H1 (cell line): ENCODE measurements around the gene PLEKHB1. TPM values are rescaled to one million over a fixed set of nuclear protein-coding genes. Genes with fewer than 3 reads are reported as not detected.

Experiments
- CTCF ChIA-PET: fragments of 300-600 bp; sonication (Branson Sonifier 250); formaldehyde crosslinking; loops from one replicate; lab custom pipeline; 2021; ENCODE audit not compliant: partially characterized antibody; lab: Charles Lee
- POLR2A ChIA-PET: fragments of 300-600 bp; sonication (Branson Sonifier 250); formaldehyde crosslinking; loops from one replicate; lab custom pipeline; 2021; ENCODE audit warnings: inconsistent platforms; ENCODE audit not compliant: partially characterized antibody; lab: Charles Lee
- DNase-seq, 2 experiments: peaks; one replicate each; pipeline versions ENCODE4 v3.0.0 to v3.0.0-alpha.2; 2010 to 2022; ENCODE audit warnings: low spot score in 2 of 2, low read depth in 1 of 2, mixed read lengths in 1 of 2
- FAIRE-seq: peaks from 2 replicates; lab custom pipeline; 2011; peaks lifted over from hg19 to GRCh38; lab: Jason Lieb, UNC
- H2AFZ ChIP-seq: 2 replicates; pipeline ENCODE4 v1.8.1; 2012; ENCODE audit warnings: low read length, inconsistent platforms
- H2AK5ac ChIP-seq: 2 replicates; pipeline ENCODE4 v1.6.1; 2013; ENCODE audit warnings: low read depth, low read length
- H2BK120ac ChIP-seq: replicated peaks from 2 replicates; pipeline ENCODE3; 2013; ENCODE audit warnings: low read depth, low read length, inconsistent platforms
- H2BK12ac ChIP-seq: 2 replicates; pipeline ENCODE4 v1.6.1; 2013; ENCODE audit warnings: low read depth, low read length
- H2BK15ac ChIP-seq: 2 replicates; pipeline ENCODE4 v1.6.1; 2013; ENCODE audit warnings: low read length
- H2BK20ac ChIP-seq: 2 replicates; pipeline ENCODE4 v1.6.1; 2013; ENCODE audit warnings: low read length
- H2BK5ac ChIP-seq: 2 replicates; pipeline ENCODE4 v1.6.1; 2013; ENCODE audit warnings: low read depth, low read length
- H3K14ac ChIP-seq: 2 replicates; pipeline ENCODE4 v1.6.1; 2013; ENCODE audit warnings: inconsistent platforms; ENCODE audit not compliant: insufficient read length
- H3K18ac ChIP-seq: 2 replicates; pipeline ENCODE4 v1.6.1; 2013; ENCODE audit warnings: low read length; ENCODE audit errors: extremely low read depth
- H3K23ac ChIP-seq: 2 replicates; pipeline ENCODE4 v1.6.1; 2013; ENCODE audit warnings: inconsistent platforms; ENCODE audit not compliant: insufficient read length
- H3K23me2 ChIP-seq: 2 replicates; pipeline ENCODE4 v1.6.1; 2013; ENCODE audit warnings: low read depth, low read length
- H3K27ac ChIP-seq: 2 replicates; pipeline ENCODE4 v1.6.1; 2011; ENCODE audit warnings: low read depth, low read length, inconsistent platforms
- H3K27me3 ChIP-seq, 4 experiments: replicated peaks in 1 of 4; 1 replicate in 1 of 4; 2 replicates in 3 of 4; pipeline versions ENCODE4 v1.6.1 to v1.8.1; 2011 to 2013; ENCODE audit warnings: low read length in 3 of 4, mild to moderate bottlenecking in 3 of 4, inconsistent platforms in 2 of 4, mixed read lengths in 2 of 4, moderate library complexity in 1 of 4; ENCODE audit not compliant: control insufficient read depth in 3 of 4, insufficient read depth in 3 of 4; ENCODE audit errors: extremely low read depth in 1 of 4
- H3K36me3 ChIP-seq, 4 experiments: 2 replicates each; pipeline versions ENCODE4 v1.6.1 to v1.8.1; 2011 to 2013; ENCODE audit warnings: mild to moderate bottlenecking in 4 of 4, low read length in 3 of 4, moderate library complexity in 2 of 4, control low read depth in 1 of 4, inconsistent platforms in 1 of 4; ENCODE audit not compliant: insufficient read depth in 4 of 4, control insufficient read depth in 2 of 4
- H3K4ac ChIP-seq: replicated peaks from 2 replicates; pipeline ENCODE3; 2013; ENCODE audit warnings: low read length, low read depth, mixed read lengths, inconsistent platforms; ENCODE audit not compliant: insufficient read length
- H3K4me1 ChIP-seq, 4 experiments: replicated peaks in 1 of 4; 1 replicate in 1 of 4; 2 replicates in 3 of 4; pipeline versions ENCODE4 v1.6.1 to v1.8.1; 2011 to 2013; ENCODE audit warnings: low read length in 3 of 4, inconsistent platforms in 2 of 4, mixed read lengths in 1 of 4; ENCODE audit not compliant: insufficient read depth in 4 of 4, control insufficient read depth in 3 of 4
- H3K4me2 ChIP-seq, 2 experiments: 2 replicates each; pipeline versions ENCODE4 v1.6.1 to v1.8.1; 2011 to 2013; ENCODE audit warnings: low read depth in 2 of 2, low read length in 2 of 2, control low read depth in 1 of 2, inconsistent platforms in 1 of 2, mild to moderate bottlenecking in 1 of 2; ENCODE audit not compliant: insufficient read depth in 1 of 2
- H3K4me3 ChIP-seq, 4 experiments: fragments of 200-600, 300-600 bp in 1 of 4; sonication (generic), shearing (Covaris generic), sonication (Bioruptor Twin) in 1 of 4; 2 replicates each; pipeline versions ENCODE4 v1.5.1 to v1.8.1; 2011 to 2016; ENCODE audit warnings: low read length in 4 of 4, low read depth in 3 of 4, control low read depth in 2 of 4, inconsistent platforms in 2 of 4, mild to moderate bottlenecking in 2 of 4, mixed read lengths in 1 of 4, moderate library complexity in 1 of 4; ENCODE audit not compliant: insufficient read depth in 2 of 4; ENCODE audit errors: extremely low read depth in 1 of 4
- H3K56ac ChIP-seq: replicated peaks from 2 replicates; pipeline ENCODE3; 2013; ENCODE audit warnings: low read depth, mild to moderate bottlenecking, mixed read lengths, low read length, inconsistent platforms; ENCODE audit not compliant: insufficient read length
- H3K79me1 ChIP-seq: 2 replicates; pipeline ENCODE4 v1.6.1; 2013; ENCODE audit warnings: low read depth, low read length, control low read depth
- H3K79me2 ChIP-seq, 2 experiments: 2 replicates each; pipeline versions ENCODE4 v1.6.1 to v1.8.1; 2012 to 2013; ENCODE audit warnings: low read length in 2 of 2, mild to moderate bottlenecking in 2 of 2, inconsistent platforms in 1 of 2; ENCODE audit not compliant: insufficient read depth in 2 of 2, control insufficient read depth in 1 of 2
- H3K9ac ChIP-seq, 4 experiments: replicated peaks in 1 of 4; 1 replicate in 1 of 4; 2 replicates in 3 of 4; pipeline versions ENCODE4 v1.6.1 to v1.8.1; 2011 to 2013; ENCODE audit warnings: low read depth in 3 of 4, low read length in 3 of 4, control low read depth in 2 of 4, mild to moderate bottlenecking in 2 of 4, moderate library complexity in 2 of 4, inconsistent platforms in 1 of 4; ENCODE audit errors: extremely low read depth in 1 of 4
- H3K9me3 ChIP-seq, 2 experiments: 2 replicates each; pipeline versions ENCODE4 v1.6.1 to v1.8.1; 2012 to 2013; ENCODE audit warnings: mild to moderate bottlenecking in 2 of 2, moderate library complexity in 2 of 2, control low read depth in 1 of 2, inconsistent platforms in 1 of 2, low read depth in 1 of 2, low read length in 1 of 2, mixed read lengths in 1 of 2; ENCODE audit not compliant: insufficient read depth in 2 of 2
- H4K20me1 ChIP-seq, 2 experiments: replicated peaks in 1 of 2; 2 replicates each; pipeline versions ENCODE3 to v1.8.1; 2011 to 2013; ENCODE audit warnings: inconsistent platforms in 2 of 2, low read length in 2 of 2, mild to moderate bottlenecking in 1 of 2; ENCODE audit not compliant: insufficient read depth in 2 of 2, control insufficient read depth in 1 of 2
- H4K5ac ChIP-seq: 2 replicates; pipeline ENCODE4 v1.6.1; 2013; ENCODE audit warnings: low read length, low read depth, mixed read lengths, inconsistent platforms; ENCODE audit not compliant: insufficient read length
- H4K8ac ChIP-seq: 2 replicates; pipeline ENCODE4 v1.8.0; 2013; ENCODE audit warnings: mild to moderate bottlenecking, moderate library complexity, low read length, inconsistent platforms; ENCODE audit not compliant: insufficient read depth; ENCODE audit errors: extremely low read depth
- H4K91ac ChIP-seq: replicated peaks from 2 replicates; pipeline ENCODE3; 2013; ENCODE audit warnings: low read length, mixed read lengths, inconsistent platforms; ENCODE audit not compliant: insufficient read length
- BCL11A ChIP-seq, 2 experiments: IDR thresholded peaks; one replicate each; pipeline ENCODE4 v1.6.1; 2011; ENCODE audit warnings: low read depth in 2 of 2, low read length in 2 of 2, mild to moderate bottlenecking in 2 of 2
- WGBS, 2 experiments: shearing (Covaris generic) in 1 of 2; methylation state at CpG; one replicate each; pipeline versions ENCODE4 v1.1.6 to v1.1.7; 2013 to 2015; ENCODE audit warnings: low lambda C conversion rate in 2 of 2, mixed read lengths in 2 of 2, inconsistent platforms in 1 of 2, low coverage in 1 of 2, missing lambda C conversion rate in 1 of 2; ENCODE audit not compliant: insufficient replicate concordance in 2 of 2, insufficient coverage in 1 of 2, insufficient read length in 1 of 2; ENCODE audit errors: extremely low coverage in 1 of 2, missing lambda C conversion rate in 1 of 2; 5-methylcytosine and 5-hydroxymethylcytosine counted together
- polyA plus RNA-seq, 7 experiments: library from polyadenylated mRNA; depleted of rRNA in 3 of 7; stranded (reverse) in 5 of 7; unstranded in 2 of 7; fragments of >200 nt in 5 of 7; fragments of 200-250 nt in 2 of 7; gene quantifications; 1 replicate in 5 of 7; 2 replicates in 1 of 7; 4 replicates in 1 of 7; pipeline versions ENCODE4 v1.2.1 to v1.2.3, GENCODE V29; 2011 to 2013; ENCODE audit warnings: missing spikeins in 2 of 7, mixed read lengths in 2 of 7
- total RNA-seq: library from RNA; stranded (reverse); fragmentation: NEBNext Ultra II Directional; extraction: Animal tissue kit (Norgen Biotek cat#: 25700); gene quantifications from 2 replicates; pipeline ENCODE4 v1.2.1, GENCODE V29; 2021

The PLEKHB1 gene
- total and polyA plus RNA-seq, 2 of the 8 experiments (the other 6 are each of a cell fraction or from before 2014, with no cell fraction given) = 14.8 to 24.5 TPM

- H2BK12ac ChIP-seq = no peak overlapping the region
- no peak overlapping the region for H3K4me3 ChIP-seq
- POLR2A ChIA-PET = no interaction called here
- no peak overlapping the region for H3K4me2 ChIP-seq
- DNase-seq (no peak), FAIRE-seq (no peak)
- no peak overlapping the region for H3K18ac ChIP-seq
- no peaks in the 10 kb centered on the region for H3K36me3 ChIP-seq
- CTCF ChIA-PET = interaction anchor here (0.7 to 1.1 kb wide), 2 partner anchors 42 to 374 kb away, joined by 3 read pairs; no protein-coding TSS in a partner anchor
- 95% methylated on average over 1 of the region's 1 CpG; no CpG with 5 or more reads in 1 of the 2 experiments for WGBS, 2 experiments
- no peak overlapping the region for H3K27ac ChIP-seq
- no peak overlapping the region for H2AK5ac ChIP-seq
- H3K56ac ChIP-seq = no peak overlapping the region
- H3K79me1 ChIP-seq = no peaks in the 10 kb centered on the region
- H2BK120ac ChIP-seq = no peak overlapping the region
- H2BK15ac ChIP-seq = no peak overlapping the region
- no peak overlapping the region for H4K5ac ChIP-seq
- no peak overlapping the region for H4K91ac ChIP-seq
- H4K20me1 ChIP-seq = no peaks in the 10 kb centered on the region
- H3K27me3 ChIP-seq = 0 out of 7 replicates have a peak, but pooled peaks cover 0 to under 1% (median 0%) of the 10 kb centered on the region in 4 experiments
- no peaks in the 10 kb centered on the region for H3K4me1 ChIP-seq
- no peak overlapping the region for H4K8ac ChIP-seq
- H3K23me2 ChIP-seq = no peaks in the 10 kb centered on the region
- H3K9me3 ChIP-seq = no peaks in the 10 kb centered on the region
- no peak overlapping the region for H2AFZ ChIP-seq
- no peak overlapping the region for H2BK20ac ChIP-seq
- H3K9ac ChIP-seq = no peak overlapping the region
- no peak overlapping the region for H2BK5ac ChIP-seq
- no peak overlapping the region for H3K14ac ChIP-seq
- H3K79me2 ChIP-seq = no peaks in the 10 kb centered on the region
- H3K23ac ChIP-seq = no peak overlapping the region
- H3K4ac ChIP-seq = no peak overlapping the region
- no peak for TF ChIP-seq BCL11A (IDR thresholded peaks at IDR 0.05; ENCODE audit: low read depth in 2 of 2, low read length in 2 of 2)
Measured at GRCh38 chr11:73667891-73668290, 21.5 kb downstream of the PLEKHB1 start.
